BLaER1 treated with 17β-estradiol and CSF1 and Interleukin-3, amounts not matched to agents 10 nM and 100 nM (cell line): ENCODE data around the gene OPALIN.

Experiments used
- H3K27ac ChIP-seq, 11 experiments: shearing (Covaris generic); formaldehyde crosslinking; 2 replicates each; pipeline ENCODE4 v1.8.1; 2022
- H3K27me3 ChIP-seq, 11 experiments: shearing (Covaris generic); formaldehyde crosslinking; 2 replicates each; pipeline ENCODE4 v1.8.1; 2022
- H3K36me3 ChIP-seq, 11 experiments: shearing (Covaris generic); formaldehyde crosslinking; 2 replicates each; pipeline ENCODE4 v1.8.1; 2022
- H3K4me1 ChIP-seq, 10 experiments: shearing (Covaris generic); formaldehyde crosslinking; 2 replicates each; pipeline ENCODE4 v1.8.1; 2022
- H3K4me2 ChIP-seq, 11 experiments: shearing (Covaris generic); formaldehyde crosslinking; 2 replicates each; pipeline ENCODE4 v1.8.1; 2022
- H3K4me3 ChIP-seq, 10 experiments: shearing (Covaris generic); formaldehyde crosslinking; 2 replicates each; pipeline ENCODE4 v1.8.1; 2022
- H3K9ac ChIP-seq, 11 experiments: shearing (Covaris generic); formaldehyde crosslinking; 2 replicates each; pipeline ENCODE4 v1.8.1; 2022
- H3K9me3 ChIP-seq, 11 experiments: shearing (Covaris generic); formaldehyde crosslinking; replicated peaks in 1 of 11; 2 replicates each; pipeline ENCODE4 v1.8.1; 2022
- H4K20me1 ChIP-seq, 11 experiments: shearing (Covaris generic); formaldehyde crosslinking; 2 replicates each; pipeline ENCODE4 v1.8.1; 2022
- Cebpa-rat ChIP-seq, 11 experiments: shearing (Covaris generic); IDR thresholded peaks; 2 replicates each; pipeline ENCODE4 v1.8.1; 2022

Gene OPALIN, protein sequence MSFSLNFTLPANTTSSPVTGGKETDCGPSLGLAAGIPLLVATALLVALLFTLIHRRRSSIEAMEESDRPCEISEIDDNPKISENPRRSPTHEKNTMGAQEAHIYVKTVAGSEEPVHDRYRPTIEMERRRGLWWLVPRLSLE

DNA sequence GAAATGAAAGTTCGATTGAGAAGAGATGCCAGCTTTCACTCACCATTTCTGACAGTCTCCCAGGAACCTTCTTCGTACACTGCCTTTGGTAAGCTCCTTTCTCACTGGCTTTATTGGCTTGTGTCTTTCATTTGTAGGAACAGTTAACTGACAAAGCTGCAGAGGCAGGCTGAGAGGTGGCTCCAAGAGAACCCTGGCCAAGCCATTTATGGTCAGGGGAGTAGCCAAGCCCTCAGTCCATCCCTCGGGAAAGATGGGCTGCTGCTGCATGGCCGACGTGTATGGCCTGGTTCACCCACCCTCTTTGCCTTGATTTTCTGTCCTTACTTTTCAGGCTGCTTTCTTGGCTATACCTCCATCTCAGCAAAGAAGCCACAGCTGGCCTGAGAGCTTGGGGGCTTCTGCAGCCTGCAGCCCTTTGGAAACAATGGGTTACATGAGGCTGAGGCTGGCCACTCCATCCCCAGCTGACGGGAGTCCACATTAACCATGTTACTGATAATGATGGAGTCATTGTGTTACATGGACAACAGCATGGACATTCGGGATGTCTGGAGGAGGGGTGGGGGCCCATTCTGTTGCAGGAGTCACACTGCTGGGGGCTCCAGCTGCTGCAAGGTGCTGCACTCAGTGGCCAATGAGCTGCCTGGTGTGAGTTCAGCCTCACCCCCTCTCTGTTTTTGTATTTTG, at the start of gene OPALIN:
Gene OPALIN, minus strand, starts transcription at position 152 of the 690 bp plus-strand sequence. Its CDS starts 106 bp downstream, at position 46.
- Histone ChIP-seq H4K20me1 (no peaks in the 10 kb centered on the region; a peak in 1 of 22 replicates), H3K27ac (no peak within 1 kb of the TSS), H3K4me2 (no peak within 1 kb of the TSS; a peak in 1 of 22 replicates), H3K27me3 (no peaks in the 10 kb centered on the region), H3K9me3 (no peaks in the 10 kb centered on the region), H3K36me3 (peaks cover 0 to 30% (median 11%) of the 10 kb centered on the region in 11 experiments; a peak in 10 of 22 replicates), H3K9ac (no peak within 1 kb of the TSS), H3K4me1 (peaks cover 0 to 10% (median 0%) of the 10 kb centered on the region in 10 experiments; a peak in 5 of 20 replicates), H3K4me3 (no peak within 1 kb of the TSS)
- no peak for TF ChIP-seq Cebpa-rat (IDR thresholded peaks at IDR 0.05)

DNA sequence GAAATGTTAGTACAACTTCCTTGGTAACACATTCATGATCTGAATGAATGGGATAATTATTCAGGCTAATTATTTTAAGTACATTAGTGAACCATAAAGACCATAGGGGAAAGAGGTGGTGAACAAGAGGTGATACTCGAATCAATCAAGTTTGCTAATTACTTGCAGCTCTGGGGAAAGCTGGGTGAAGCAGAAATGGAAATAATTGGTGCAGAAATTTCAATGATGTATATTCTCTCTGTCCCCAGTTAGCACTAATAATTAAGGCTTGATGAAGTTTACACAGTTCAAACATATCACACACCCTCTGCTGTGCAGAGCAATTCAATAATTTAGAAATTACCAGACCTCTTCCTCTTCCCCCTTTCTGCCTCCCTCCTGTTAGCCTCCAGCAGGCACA, 49.4 kb upstream of the OPALIN start:
- 0 out of 20 replicates have a peak, but pooled peaks cover 0 to 11% (median 0%) of the 10 kb centered on the region in 10 experiments for H3K4me1 ChIP-seq
- no peaks in the 10 kb centered on the region for H3K9me3 ChIP-seq
- H4K20me1 ChIP-seq = no peaks in the 10 kb centered on the region
- no peak overlapping the region for H3K9ac ChIP-seq
- no peak overlapping the region for H3K27ac ChIP-seq
- no peaks in the 10 kb centered on the region for H3K36me3 ChIP-seq
- H3K4me2 ChIP-seq = no peak overlapping the region
- no peak overlapping the region for H3K4me3 ChIP-seq
- no peak for TF ChIP-seq Cebpa-rat (IDR thresholded peaks at IDR 0.05)
- no peaks in the 10 kb centered on the region for H3K27me3 ChIP-seq

DNA sequence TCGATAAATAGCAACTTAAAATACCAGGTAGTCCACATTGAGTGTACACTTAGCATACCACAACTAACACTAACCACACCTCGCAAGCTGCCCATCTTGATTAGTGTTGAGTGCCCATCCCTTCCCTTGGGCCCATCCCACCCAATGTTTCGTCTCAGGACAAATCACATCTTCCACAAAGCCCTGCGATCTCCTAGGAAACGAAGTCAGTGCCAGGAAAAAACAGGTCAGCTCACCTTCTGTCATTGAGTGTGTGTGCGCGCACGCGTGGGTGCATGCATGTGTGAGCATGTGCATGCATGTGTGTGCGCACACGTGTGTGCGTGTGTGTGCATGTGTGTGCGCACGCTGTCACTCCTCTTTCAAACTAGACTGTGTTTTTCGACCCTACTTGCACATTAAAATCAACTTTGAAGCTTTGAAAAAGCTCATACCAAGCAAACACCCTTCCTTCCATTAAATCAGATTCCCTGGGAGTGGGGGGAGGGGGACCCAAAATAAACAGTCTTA, 48.8 kb upstream of the OPALIN start:
- Histone ChIP-seq H3K4me3 (no peak overlapping the region), H3K9me3 (no peaks in the 10 kb centered on the region), H4K20me1 (no peaks in the 10 kb centered on the region), H3K36me3 (no peaks in the 10 kb centered on the region), H3K27me3 (no peaks in the 10 kb centered on the region), H3K9ac (no peak overlapping the region), H3K27ac (no peak overlapping the region), H3K4me1 (0 out of 20 replicates have a peak, but pooled peaks cover 0 to 11% (median 0%) of the 10 kb centered on the region in 10 experiments), H3K4me2 (no peak overlapping the region)
- no peak for TF ChIP-seq Cebpa-rat (IDR thresholded peaks at IDR 0.05)

DNA sequence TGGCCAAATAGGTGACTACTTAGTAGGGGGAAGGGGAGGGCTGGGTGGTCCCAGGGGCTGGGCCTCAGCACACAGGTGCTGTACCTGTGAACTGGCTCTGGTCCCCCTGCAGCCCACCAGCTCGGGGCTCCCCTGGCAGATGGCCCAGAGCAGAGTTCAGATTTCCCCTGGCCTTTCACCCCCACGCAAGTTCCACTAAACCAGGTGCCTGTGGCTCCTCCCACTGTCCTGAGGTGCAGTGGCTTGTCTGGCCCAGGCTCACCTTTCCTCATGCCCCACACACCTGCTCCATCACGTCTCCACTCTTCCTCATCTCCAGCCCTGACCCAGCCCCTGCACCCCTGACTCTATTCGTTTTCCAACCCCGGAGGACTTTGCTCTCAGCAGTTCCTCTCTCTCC, 47.3 kb upstream of the OPALIN start:
- no peaks in the 10 kb centered on the region for H3K27me3 ChIP-seq
- H3K4me1 ChIP-seq = 0 out of 20 replicates have a peak, but pooled peaks cover 0 to 5% (median 0%) of the 10 kb centered on the region in 10 experiments
- H3K9ac ChIP-seq = no peak overlapping the region
- no peak overlapping the region for H3K27ac ChIP-seq
- TF ChIP-seq Cebpa-rat (IDR thresholded peaks at IDR 0.05) = no peak
- no peaks in the 10 kb centered on the region for H3K9me3 ChIP-seq
- no peak overlapping the region for H3K4me2 ChIP-seq
- no peaks in the 10 kb centered on the region for H3K36me3 ChIP-seq
- no peaks in the 10 kb centered on the region for H4K20me1 ChIP-seq
- no peak overlapping the region for H3K4me3 ChIP-seq

DNA sequence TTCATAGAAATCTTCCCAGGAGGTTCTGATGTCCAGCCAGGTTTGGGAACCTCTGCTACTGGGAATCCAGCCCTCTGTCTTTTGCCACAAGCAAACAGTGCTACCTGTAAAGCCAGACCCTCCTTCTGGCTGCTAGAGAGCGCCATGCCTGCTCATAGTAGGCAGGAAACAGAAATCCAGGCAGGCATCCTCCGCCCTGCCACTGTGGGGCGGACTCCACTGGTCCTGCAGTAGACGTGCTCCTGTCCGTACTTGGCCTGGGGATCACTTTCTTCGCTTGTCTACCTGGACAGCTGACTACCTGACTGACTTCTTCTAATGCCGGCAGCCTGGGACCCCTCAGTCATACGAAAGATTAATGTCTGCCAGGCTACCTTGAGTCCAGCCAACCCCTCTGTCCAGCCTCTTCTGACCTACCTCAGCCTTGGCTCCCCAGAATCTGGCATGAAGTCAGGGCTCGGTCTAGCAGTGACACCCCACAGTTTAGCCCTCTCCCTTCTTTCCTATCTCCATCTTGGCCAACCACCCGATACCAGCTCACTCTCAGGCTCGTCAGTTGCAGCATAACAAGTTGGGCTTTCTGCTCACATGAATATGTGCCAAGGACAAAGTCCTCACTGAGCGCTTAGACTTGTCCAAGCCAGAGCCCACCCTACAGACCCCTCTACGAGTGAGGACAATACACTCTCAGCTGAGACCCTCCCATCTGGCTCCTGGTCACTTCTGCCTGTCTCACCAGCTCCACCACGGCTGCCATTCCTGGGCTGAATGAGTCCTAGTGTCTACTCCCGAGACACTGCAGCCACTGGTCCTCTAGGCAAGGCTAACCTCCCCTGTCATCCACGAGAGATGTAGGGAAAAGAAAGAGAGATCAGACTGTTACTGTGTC, 43.9 kb upstream of the OPALIN start:
- Histone ChIP-seq H3K27ac (no peak overlapping the region), H3K9me3 (no peaks in the 10 kb centered on the region), H3K4me1 (no peaks in the 10 kb centered on the region), H3K9ac (no peak overlapping the region), H3K36me3 (no peaks in the 10 kb centered on the region), H3K4me2 (no peak overlapping the region), H3K27me3 (no peaks in the 10 kb centered on the region), H4K20me1 (no peaks in the 10 kb centered on the region), H3K4me3 (no peak overlapping the region)
- no peak for TF ChIP-seq Cebpa-rat (IDR thresholded peaks at IDR 0.05)

DNA sequence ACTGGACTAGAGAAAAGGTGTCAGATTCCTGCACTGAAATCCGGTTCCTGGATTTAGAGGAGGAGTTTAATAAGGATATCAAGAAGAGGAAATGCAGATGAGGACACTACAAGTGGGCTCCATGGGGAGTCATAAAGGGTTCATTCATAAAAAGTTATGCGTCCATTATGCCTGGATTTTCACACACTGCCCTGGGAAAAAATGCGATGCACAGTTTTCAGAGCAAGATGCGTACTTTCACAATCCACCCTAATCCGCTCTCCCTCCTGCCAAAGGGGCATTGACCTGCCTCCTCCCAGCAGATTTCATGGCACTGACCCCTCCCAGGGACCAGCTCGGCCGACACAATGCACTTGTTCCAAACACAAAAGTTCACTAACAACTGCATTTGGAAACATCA, 42.2 kb upstream of the OPALIN start:
- H3K36me3 ChIP-seq = no peaks in the 10 kb centered on the region
- no peak overlapping the region for H3K9ac ChIP-seq
- peaks cover 0 to 15% (median 7%) of the 10 kb centered on the region in 10 experiments; a peak in 12 of 20 replicates for H3K4me1 ChIP-seq
- H3K27me3 ChIP-seq = no peaks in the 10 kb centered on the region
- H3K27ac ChIP-seq = no peak overlapping the region
- H3K4me2 ChIP-seq = no peak overlapping the region
- H3K9me3 ChIP-seq = no peaks in the 10 kb centered on the region
- H3K4me3 ChIP-seq = no peak overlapping the region
- no peaks in the 10 kb centered on the region for H4K20me1 ChIP-seq
- TF ChIP-seq Cebpa-rat (IDR thresholded peaks at IDR 0.05) = no peak

DNA sequence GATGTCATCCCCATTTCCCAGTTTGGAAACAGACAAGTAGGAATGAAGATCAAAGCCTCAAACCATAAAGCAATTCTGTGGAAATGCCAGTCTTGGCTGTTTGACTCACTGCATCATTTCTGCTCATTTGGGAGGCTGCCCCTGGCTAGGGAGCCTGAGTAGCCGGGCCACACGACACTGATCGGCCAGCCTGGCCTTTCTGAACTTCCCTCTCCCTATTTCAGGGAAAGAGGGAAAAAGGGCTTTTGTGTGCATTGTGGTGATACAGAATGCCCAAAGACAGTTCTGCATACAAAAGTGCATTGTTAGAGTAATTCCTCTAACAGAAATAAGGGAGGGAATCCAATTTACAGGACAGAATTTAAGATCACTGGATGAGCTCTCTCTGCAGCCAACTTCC, 41.7 kb upstream of the OPALIN start:
- H3K4me3 ChIP-seq = no peak overlapping the region
- H3K4me2 ChIP-seq = no peak overlapping the region
- H3K27ac ChIP-seq = no peak overlapping the region
- no peaks in the 10 kb centered on the region for H4K20me1 ChIP-seq
- H3K9me3 ChIP-seq = no peaks in the 10 kb centered on the region
- TF ChIP-seq Cebpa-rat (IDR thresholded peaks at IDR 0.05) = no peak
- no peaks in the 10 kb centered on the region for H3K36me3 ChIP-seq
- H3K4me1 ChIP-seq = peaks cover 0 to 16% (median 7%) of the 10 kb centered on the region in 10 experiments; a peak in 12 of 20 replicates
- H3K27me3 ChIP-seq = no peaks in the 10 kb centered on the region
- no peak overlapping the region for H3K9ac ChIP-seq

DNA sequence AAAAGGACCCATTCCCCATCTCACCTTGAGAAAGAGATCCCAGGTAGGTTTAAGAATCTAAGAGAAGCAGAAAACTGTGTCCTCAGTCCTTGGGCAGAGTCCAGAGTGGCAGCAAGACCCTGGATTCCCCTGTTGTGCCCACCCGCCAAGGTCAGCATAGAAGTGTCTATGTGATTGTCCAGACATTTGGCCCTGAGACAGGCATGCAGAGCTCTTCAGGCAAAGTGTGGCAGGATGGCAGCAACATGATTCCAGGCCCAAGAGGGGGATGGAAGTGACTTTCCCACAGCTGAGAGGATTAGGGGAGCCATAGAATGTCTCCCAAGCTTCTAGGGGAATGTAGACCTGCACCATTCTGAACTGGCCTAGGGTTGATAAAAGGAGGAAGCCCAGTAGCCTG, 39.1 kb upstream of the OPALIN start:
- no peak for TF ChIP-seq Cebpa-rat (IDR thresholded peaks at IDR 0.05)
- H3K9me3 ChIP-seq = no peaks in the 10 kb centered on the region
- H3K27me3 ChIP-seq = no peaks in the 10 kb centered on the region
- H3K36me3 ChIP-seq = no peaks in the 10 kb centered on the region
- H3K27ac ChIP-seq = no peak overlapping the region
- H3K4me1 ChIP-seq = peaks cover 0 to 16% (median 7%) of the 10 kb centered on the region in 10 experiments; a peak in 12 of 20 replicates
- no peak overlapping the region for H3K4me3 ChIP-seq
- no peaks in the 10 kb centered on the region for H4K20me1 ChIP-seq
- no peak overlapping the region for H3K9ac ChIP-seq
- H3K4me2 ChIP-seq = no peak overlapping the region
